ENCODE data around the gene ZBTB7A.

Gene ZBTB7A

GRCh38 chr19:4087787-4088679 lies 21.3 kb upstream of the ZBTB7A start:
- DNase-seq (ENCODE audit: insufficient read length, low spot score) (no peak), FAIRE-seq (no peak)
- TF ChIP-seq, protein P1, sequence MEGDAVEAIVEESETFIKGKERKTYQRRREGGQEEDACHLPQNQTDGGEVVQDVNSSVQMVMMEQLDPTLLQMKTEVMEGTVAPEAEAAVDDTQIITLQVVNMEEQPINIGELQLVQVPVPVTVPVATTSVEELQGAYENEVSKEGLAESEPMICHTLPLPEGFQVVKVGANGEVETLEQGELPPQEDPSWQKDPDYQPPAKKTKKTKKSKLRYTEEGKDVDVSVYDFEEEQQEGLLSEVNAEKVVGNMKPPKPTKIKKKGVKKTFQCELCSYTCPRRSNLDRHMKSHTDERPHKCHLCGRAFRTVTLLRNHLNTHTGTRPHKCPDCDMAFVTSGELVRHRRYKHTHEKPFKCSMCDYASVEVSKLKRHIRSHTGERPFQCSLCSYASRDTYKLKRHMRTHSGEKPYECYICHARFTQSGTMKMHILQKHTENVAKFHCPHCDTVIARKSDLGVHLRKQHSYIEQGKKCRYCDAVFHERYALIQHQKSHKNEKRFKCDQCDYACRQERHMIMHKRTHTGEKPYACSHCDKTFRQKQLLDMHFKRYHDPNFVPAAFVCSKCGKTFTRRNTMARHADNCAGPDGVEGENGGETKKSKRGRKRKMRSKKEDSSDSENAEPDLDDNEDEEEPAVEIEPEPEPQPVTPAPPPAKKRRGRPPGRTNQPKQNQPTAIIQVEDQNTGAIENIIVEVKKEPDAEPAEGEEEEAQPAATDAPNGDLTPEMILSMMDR (IDR thresholded peaks at IDR 0.05; ENCODE audit: insufficient read depth, missing control alignments) = no peak

- TF ChIP-seq, protein P1 (IDR thresholded peaks at IDR 0.05; ENCODE audit: insufficient read depth, missing control alignments) = no peak
Measured at GRCh38 chr19:4086411-4086867, 19.7 kb upstream of the ZBTB7A start.

DNA sequence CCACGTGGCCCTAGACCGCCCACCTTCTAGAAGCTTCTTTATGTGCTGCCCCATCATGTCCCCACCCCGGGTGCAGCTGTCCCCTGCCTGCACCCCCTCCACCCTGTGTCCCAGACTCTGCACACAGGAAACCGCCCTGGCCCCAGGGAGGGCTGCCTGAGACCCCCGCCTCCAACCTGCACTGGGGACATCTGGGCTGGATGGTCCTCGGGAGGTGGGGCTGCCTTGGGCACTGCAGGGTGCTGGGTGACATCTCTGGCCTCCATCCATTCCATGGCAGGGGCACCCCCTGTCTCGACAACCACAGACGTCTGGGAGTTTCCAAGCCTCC lies 17.8 kb upstream of the ZBTB7A start:
- DNase-seq (ENCODE audit: insufficient read length, low spot score) (no peak), FAIRE-seq (no peak)
- TF ChIP-seq, protein P1 (IDR thresholded peaks at IDR 0.05; ENCODE audit: insufficient read depth, missing control alignments) = no peak

More at GRCh38 chr19:4086411-4086867, 19.7 kb upstream of the ZBTB7A start:
- FAIRE-seq = no peak
- no peak for DNase-seq (ENCODE audit: insufficient read length, low spot score)

GRCh38 chr19:4083677-4084546 lies 17.2 kb upstream of the ZBTB7A start:
- FAIRE-seq = no peak
- DNase-seq (ENCODE audit: insufficient read length, low spot score) = no peak
- TF ChIP-seq, protein P1 (IDR thresholded peaks at IDR 0.05; ENCODE audit: insufficient read depth, missing control alignments) = no peak

DNA sequence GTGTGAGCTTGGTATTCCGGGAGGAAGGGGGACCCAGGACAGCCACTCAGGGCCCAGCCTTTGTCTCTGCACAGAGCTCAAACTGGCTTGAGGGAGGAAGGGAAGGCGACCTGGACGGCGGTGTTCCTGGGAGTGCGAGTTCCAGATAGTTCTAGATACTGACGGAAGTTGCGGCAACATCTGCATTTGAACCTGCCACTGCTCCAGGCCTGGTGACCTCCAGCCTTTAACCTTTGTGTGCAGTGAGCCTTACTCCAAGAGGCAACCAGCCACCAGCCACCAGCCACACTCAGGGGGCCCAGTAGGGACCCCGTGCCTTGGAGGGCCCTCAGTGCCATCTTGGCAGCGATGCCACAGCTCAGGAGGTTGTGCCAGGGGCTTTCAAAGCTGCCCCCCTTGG lies 15.5 kb upstream of the ZBTB7A start:
- TF ChIP-seq, protein P1 (IDR thresholded peaks at IDR 0.05; ENCODE audit: insufficient read depth, missing control alignments) = no peak
- DNase-seq (ENCODE audit: insufficient read length, low spot score) (no peak), FAIRE-seq (no peak)

- TF ChIP-seq, protein P1 (IDR thresholded peaks at IDR 0.05; ENCODE audit: insufficient read depth, missing control alignments) = no peak
- FAIRE-seq = no peak
- DNase-seq (ENCODE audit: insufficient read length, low spot score) = no peak
Measured at GRCh38 chr19:4081441-4082129, 14.9 kb upstream of the ZBTB7A start.
